ENCODE results near the gene EPB41L1.

DNA sequence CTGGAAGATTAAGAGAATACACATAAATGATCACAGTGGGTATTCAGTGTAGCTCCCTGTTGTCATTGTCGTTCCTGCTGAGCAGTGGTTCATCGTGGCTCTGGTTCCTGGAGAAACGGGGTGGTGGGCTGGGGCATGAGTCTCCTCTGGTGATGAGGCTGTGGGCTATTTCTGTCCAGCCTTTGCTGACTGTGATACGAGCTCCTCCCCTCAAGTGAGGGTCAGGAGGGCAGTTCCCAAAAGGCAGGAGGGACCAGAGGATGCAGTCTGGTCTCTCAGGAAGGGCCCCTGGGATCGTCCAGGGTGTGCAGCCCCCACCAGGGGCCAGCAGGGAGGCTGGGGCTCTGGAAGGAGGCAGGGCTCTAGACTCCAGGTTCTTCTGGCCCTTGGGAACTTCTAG, 120.5 kb downstream of the EPB41L1 start:
- TF ChIP-seq, protein P1, sequence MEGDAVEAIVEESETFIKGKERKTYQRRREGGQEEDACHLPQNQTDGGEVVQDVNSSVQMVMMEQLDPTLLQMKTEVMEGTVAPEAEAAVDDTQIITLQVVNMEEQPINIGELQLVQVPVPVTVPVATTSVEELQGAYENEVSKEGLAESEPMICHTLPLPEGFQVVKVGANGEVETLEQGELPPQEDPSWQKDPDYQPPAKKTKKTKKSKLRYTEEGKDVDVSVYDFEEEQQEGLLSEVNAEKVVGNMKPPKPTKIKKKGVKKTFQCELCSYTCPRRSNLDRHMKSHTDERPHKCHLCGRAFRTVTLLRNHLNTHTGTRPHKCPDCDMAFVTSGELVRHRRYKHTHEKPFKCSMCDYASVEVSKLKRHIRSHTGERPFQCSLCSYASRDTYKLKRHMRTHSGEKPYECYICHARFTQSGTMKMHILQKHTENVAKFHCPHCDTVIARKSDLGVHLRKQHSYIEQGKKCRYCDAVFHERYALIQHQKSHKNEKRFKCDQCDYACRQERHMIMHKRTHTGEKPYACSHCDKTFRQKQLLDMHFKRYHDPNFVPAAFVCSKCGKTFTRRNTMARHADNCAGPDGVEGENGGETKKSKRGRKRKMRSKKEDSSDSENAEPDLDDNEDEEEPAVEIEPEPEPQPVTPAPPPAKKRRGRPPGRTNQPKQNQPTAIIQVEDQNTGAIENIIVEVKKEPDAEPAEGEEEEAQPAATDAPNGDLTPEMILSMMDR (IDR thresholded peaks at IDR 0.05): no peak
- TF ChIP-seq POLR2AphosphoS5 (IDR thresholded peaks at IDR 0.05): no peak
- no peak for TF ChIP-seq EP300 (IDR thresholded peaks at IDR 0.05)
- TF ChIP-seq POLR2A (IDR thresholded peaks at IDR 0.05; ENCODE audit: low read depth): no peak

Data from esophagus muscularis mucosa (tissue), 4 donors.